Measurements from ENCODE around the gene SPEG.

The SPEG gene

GRCh38 chr2:219506153-219506801 lies 71.6 kb downstream of the SPEG start:
- Histone ChIP-seq H3K36me3 (ENCODE audit: control insufficient read depth, insufficient read depth, low read length) (peaks cover 17% of the 10 kb centered on the region), H3K4me3 (ENCODE audit: low read length) (no peak overlapping the region), H3K4me1 (ENCODE audit: control insufficient read depth, insufficient read depth, low read length) (peaks cover 2% of the 10 kb centered on the region), H3K27ac (ENCODE audit: low read depth, low read length) (no peak overlapping the region), H3K9ac (ENCODE audit: low read length) (no peak overlapping the region), H3K27me3 (ENCODE audit: control insufficient read depth, insufficient read depth, low read length) (peaks cover 6% of the 10 kb centered on the region)

GRCh38 chr2:219506802-219507526 lies 72.3 kb downstream of the SPEG start:
- Histone ChIP-seq H3K27ac (ENCODE audit: low read depth, low read length) (no peak overlapping the region), H3K36me3 (ENCODE audit: control insufficient read depth, insufficient read depth, low read length) (peaks cover 14% of the 10 kb centered on the region), H3K4me3 (ENCODE audit: low read length) (no peak overlapping the region), H3K27me3 (ENCODE audit: control insufficient read depth, insufficient read depth, low read length) (peaks cover 6% of the 10 kb centered on the region), H3K4me1 (ENCODE audit: control insufficient read depth, insufficient read depth, low read length) (peaks cover 2% of the 10 kb centered on the region), H3K9ac (ENCODE audit: low read length) (no peak overlapping the region)

- H3K9ac ChIP-seq (ENCODE audit: low read length) = no peak overlapping the region
- no peak overlapping the region for H3K4me3 ChIP-seq (ENCODE audit: low read length)
- peaks cover 6% of the 10 kb centered on the region for H3K27me3 ChIP-seq (ENCODE audit: control insufficient read depth, insufficient read depth, low read length)
- H3K36me3 ChIP-seq (ENCODE audit: control insufficient read depth, insufficient read depth, low read length) = peaks cover 10% of the 10 kb centered on the region
- peaks cover 2% of the 10 kb centered on the region for H3K4me1 ChIP-seq (ENCODE audit: control insufficient read depth, insufficient read depth, low read length)
- no peak overlapping the region for H3K27ac ChIP-seq (ENCODE audit: low read depth, low read length)
Observed at GRCh38 chr2:219507581-219508443, 73.2 kb downstream of the SPEG start.

- Histone ChIP-seq H3K27me3 (ENCODE audit: control insufficient read depth, insufficient read depth, low read length) (peaks cover 6% of the 10 kb centered on the region), H3K4me1 (ENCODE audit: control insufficient read depth, insufficient read depth, low read length) (peaks cover 2% of the 10 kb centered on the region), H3K27ac (ENCODE audit: low read depth, low read length) (no peak overlapping the region), H3K36me3 (ENCODE audit: control insufficient read depth, insufficient read depth, low read length) (peaks cover 10% of the 10 kb centered on the region), H3K9ac (ENCODE audit: low read length) (no peak overlapping the region), H3K4me3 (ENCODE audit: low read length) (no peak overlapping the region)
Observed at GRCh38 chr2:219508444-219508734, 73.7 kb downstream of the SPEG start.

- H3K27ac ChIP-seq (ENCODE audit: low read depth, low read length) = no peak overlapping the region
- no peak overlapping the region for H3K9ac ChIP-seq (ENCODE audit: low read length)
- no peak overlapping the region for H3K4me3 ChIP-seq (ENCODE audit: low read length)
- peaks cover 2% of the 10 kb centered on the region for H3K4me1 ChIP-seq (ENCODE audit: control insufficient read depth, insufficient read depth, low read length)
- H3K27me3 ChIP-seq (ENCODE audit: control insufficient read depth, insufficient read depth, low read length) = peaks cover 12% of the 10 kb centered on the region
- H3K36me3 ChIP-seq (ENCODE audit: control insufficient read depth, insufficient read depth, low read length) = peaks cover 6% of the 10 kb centered on the region
Observed at GRCh38 chr2:219508971-219509779, 74.5 kb downstream of the SPEG start.

GRCh38 chr2:219509780-219510511 lies 75.3 kb downstream of the SPEG start:
- H3K4me1 ChIP-seq (ENCODE audit: control insufficient read depth, insufficient read depth, low read length) = peaks cover 2% of the 10 kb centered on the region
- H3K27ac ChIP-seq (ENCODE audit: low read depth, low read length) = no peak overlapping the region
- peak overlapping the region; percentile 36 for H3K4me3 ChIP-seq (ENCODE audit: low read length)
- H3K36me3 ChIP-seq (ENCODE audit: control insufficient read depth, insufficient read depth, low read length) = peaks cover 4% of the 10 kb centered on the region
- no peak overlapping the region for H3K9ac ChIP-seq (ENCODE audit: low read length)
- H3K27me3 ChIP-seq (ENCODE audit: control insufficient read depth, insufficient read depth, low read length) = peaks cover 13% of the 10 kb centered on the region

- Histone ChIP-seq H3K27me3 (ENCODE audit: control insufficient read depth, insufficient read depth, low read length) (peaks cover 13% of the 10 kb centered on the region), H3K27ac (ENCODE audit: low read depth, low read length) (no peak overlapping the region), H3K9ac (ENCODE audit: low read length) (no peak overlapping the region), H3K4me1 (ENCODE audit: control insufficient read depth, insufficient read depth, low read length) (peaks cover 2% of the 10 kb centered on the region), H3K4me3 (ENCODE audit: low read length) (no peak overlapping the region), H3K36me3 (ENCODE audit: control insufficient read depth, insufficient read depth, low read length) (peaks cover 4% of the 10 kb centered on the region)
Observed at GRCh38 chr2:219510512-219511135, 76.0 kb downstream of the SPEG start.

- peaks cover 2% of the 10 kb centered on the region for H3K4me1 ChIP-seq (ENCODE audit: control insufficient read depth, insufficient read depth, low read length)
- no peak overlapping the region for H3K27ac ChIP-seq (ENCODE audit: low read depth, low read length)
- H3K27me3 ChIP-seq (ENCODE audit: control insufficient read depth, insufficient read depth, low read length) = peaks cover 13% of the 10 kb centered on the region
- H3K9ac ChIP-seq (ENCODE audit: low read length) = no peak overlapping the region
- no peak overlapping the region for H3K4me3 ChIP-seq (ENCODE audit: low read length)
- no peaks in the 10 kb centered on the region for H3K36me3 ChIP-seq (ENCODE audit: control insufficient read depth, insufficient read depth, low read length)
Observed at GRCh38 chr2:219511547-219512325, 77.1 kb downstream of the SPEG start.

GRCh38 chr2:219512524-219513216 lies 78.0 kb downstream of the SPEG start:
- H3K4me1 ChIP-seq (ENCODE audit: control insufficient read depth, insufficient read depth, low read length) = peaks cover 2% of the 10 kb centered on the region
- H3K27ac ChIP-seq (ENCODE audit: low read depth, low read length) = no peak overlapping the region
- no peak overlapping the region for H3K9ac ChIP-seq (ENCODE audit: low read length)
- no peaks in the 10 kb centered on the region for H3K36me3 ChIP-seq (ENCODE audit: control insufficient read depth, insufficient read depth, low read length)
- peaks cover 13% of the 10 kb centered on the region for H3K27me3 ChIP-seq (ENCODE audit: control insufficient read depth, insufficient read depth, low read length)
- no peak overlapping the region for H3K4me3 ChIP-seq (ENCODE audit: low read length)

GRCh38 chr2:219513787-219514186 lies 79.1 kb downstream of the SPEG start:
- H3K4me3 ChIP-seq (ENCODE audit: low read length) = no peak overlapping the region
- H3K4me1 ChIP-seq (ENCODE audit: control insufficient read depth, insufficient read depth, low read length) = peaks cover 2% of the 10 kb centered on the region
- no peak overlapping the region for H3K9ac ChIP-seq (ENCODE audit: low read length)
- no peaks in the 10 kb centered on the region for H3K36me3 ChIP-seq (ENCODE audit: control insufficient read depth, insufficient read depth, low read length)
- H3K27ac ChIP-seq (ENCODE audit: low read depth, low read length) = no peak overlapping the region
- H3K27me3 ChIP-seq (ENCODE audit: control insufficient read depth, insufficient read depth, low read length) = peaks cover 13% of the 10 kb centered on the region

All from rectal smooth muscle tissue (tissue), 1 donor.